Stimulated activated CD8-positive, alpha-beta memory T cell treated with anti-CD3 and anti-CD28 coated beads, Interleukin-12 subunit alpha, Interleukin-12 subunit beta, amount 100 ng/mL, for 24 hours (primary cell): ENCODE measurements around the gene KCNN3.

Experiments used
- DNase-seq: peaks from one replicate; pipeline ENCODE4 v3.0.0-alpha.2; 2020; ENCODE audit errors: extremely low read depth

KCNN3 gene

DNA sequence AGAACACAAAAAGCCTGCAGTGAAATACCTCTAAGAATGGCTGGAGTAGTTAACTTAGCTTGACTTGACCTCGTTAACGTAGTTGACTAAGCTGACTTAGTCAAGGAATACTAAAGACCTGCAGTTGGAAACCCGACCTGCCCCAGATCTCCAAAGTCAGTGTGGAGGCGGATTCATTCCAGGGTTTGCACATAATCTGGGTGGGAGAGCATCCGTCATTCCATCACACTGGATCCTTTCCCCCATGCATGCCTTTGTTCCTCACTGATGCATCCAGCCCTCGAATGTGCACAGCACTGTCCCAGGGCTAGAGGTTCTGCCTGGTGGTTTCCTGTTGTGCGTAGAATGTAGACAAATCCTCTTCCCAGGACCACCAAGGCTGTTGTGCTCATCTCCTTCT, 76.4 kb downstream of the KCNN3 start:
- DNase-seq: no peak

DNA sequence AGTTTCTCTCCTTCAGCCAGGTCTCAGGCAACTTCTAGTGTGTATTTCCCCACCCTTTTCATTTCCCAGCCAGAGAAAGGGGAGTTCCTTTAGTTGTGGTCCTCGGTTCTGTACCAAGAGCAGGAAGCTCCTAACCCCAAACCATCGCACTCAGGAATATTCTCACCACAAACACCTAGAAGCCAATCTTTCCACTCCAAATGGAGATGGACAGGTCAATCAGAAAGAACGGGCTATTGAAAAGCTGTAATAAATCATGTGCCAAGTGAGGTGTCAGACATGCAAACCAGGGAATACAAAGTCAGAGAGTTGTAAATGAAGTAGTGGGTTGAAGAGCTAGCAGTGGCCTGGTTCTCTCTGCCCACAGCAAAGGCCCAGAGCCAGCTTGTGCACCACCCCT, 77.2 kb downstream of the KCNN3 start:
- DNase-seq: no peak

DNA sequence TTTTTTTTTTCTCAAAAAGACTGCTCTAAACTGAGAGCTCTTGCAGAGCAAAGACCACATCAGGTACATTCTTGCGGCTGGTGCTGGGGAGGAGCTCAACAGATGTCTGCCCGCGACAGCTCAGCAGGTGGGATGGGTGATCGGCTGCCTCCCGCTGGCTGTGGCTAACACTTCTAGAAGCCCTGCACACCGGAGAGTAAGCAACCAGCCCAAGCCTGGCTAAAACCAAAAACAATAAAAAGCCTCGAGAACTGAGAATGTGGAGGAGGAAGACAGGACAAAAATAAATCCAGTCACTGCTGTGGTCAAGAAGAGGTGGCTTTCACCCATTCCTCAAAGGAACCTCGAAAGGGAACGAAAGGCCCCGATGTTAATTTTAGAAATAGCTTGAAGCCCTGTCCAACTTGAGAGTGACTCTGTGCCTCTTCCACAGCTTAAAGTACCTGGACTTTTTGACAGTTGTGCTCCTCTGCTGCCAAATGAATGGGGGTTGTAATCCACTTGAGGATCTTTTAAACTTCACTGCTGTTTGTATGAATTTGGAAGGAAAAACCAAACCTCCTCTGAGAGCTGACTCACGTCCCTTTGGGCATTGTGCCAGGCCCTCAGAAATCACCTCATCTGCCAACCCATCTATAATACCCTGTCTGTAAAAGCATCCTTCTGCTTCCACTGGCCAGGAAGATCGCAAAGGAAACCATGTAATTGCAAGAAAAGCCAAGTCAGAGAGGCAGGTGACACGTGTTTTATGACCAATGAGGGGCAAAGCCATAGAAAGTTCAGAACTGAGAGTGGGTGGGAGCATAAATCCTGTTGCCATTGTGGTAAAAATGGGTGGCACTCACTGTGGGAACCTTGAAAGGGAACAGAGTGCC, 78.6 kb downstream of the KCNN3 start:
- DNase-seq: no peak

DNA sequence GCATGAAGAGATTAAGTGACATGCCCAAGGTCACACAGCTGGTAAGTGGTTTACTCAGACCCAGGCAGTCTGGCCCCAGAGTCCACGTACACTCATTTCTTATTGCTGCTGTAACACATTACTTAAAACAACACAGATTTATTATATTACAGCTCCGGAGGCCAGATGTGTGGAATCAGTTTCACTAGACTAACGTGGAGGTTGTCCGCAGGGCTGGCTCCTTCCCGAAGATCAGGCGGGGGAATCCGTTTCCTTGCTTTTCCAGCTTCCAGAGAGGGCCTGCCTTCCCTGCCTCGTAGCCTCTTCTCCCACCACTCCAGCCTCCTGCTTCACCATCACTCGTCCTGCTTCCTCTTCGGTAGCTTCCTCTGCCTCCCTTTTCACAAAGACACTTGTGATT, 81.2 kb downstream of the KCNN3 start:
- no peak for DNase-seq

DNA sequence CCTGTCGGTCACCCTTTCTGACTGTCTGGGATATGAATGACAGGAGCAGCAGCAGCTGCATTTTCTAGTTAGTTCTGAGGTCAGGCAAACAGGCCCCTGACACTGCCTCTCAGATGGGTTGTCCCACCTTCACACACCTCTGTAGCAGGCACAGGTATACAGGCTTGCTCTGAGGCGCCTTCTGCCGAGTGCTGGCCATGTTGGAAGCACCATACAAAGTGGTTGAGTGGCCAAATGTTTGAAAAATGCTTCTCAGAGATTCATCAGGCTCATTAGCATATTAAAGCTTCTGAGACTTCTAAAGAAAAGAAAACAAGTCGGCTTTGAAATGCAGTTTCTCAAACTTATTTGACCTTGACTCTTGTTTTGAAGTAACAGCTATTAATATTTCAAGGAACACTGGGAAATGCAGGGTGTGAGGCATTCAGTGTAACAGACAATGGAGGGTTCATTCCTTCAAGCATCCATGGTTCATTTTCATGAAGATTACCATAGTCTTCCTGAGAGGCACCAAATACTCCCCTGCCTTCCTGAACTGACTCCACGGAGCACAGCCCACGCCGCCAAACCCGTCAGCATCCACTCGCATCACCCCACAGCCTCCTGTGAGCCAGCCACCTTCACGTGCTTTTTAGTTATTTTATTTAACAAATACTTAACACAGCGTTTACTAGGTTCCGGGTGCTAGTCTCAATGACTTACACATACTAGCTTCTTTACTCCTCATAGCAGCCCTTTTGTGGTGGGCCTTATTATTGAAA, 81.8 kb downstream of the KCNN3 start:
- no peak for DNase-seq

DNA sequence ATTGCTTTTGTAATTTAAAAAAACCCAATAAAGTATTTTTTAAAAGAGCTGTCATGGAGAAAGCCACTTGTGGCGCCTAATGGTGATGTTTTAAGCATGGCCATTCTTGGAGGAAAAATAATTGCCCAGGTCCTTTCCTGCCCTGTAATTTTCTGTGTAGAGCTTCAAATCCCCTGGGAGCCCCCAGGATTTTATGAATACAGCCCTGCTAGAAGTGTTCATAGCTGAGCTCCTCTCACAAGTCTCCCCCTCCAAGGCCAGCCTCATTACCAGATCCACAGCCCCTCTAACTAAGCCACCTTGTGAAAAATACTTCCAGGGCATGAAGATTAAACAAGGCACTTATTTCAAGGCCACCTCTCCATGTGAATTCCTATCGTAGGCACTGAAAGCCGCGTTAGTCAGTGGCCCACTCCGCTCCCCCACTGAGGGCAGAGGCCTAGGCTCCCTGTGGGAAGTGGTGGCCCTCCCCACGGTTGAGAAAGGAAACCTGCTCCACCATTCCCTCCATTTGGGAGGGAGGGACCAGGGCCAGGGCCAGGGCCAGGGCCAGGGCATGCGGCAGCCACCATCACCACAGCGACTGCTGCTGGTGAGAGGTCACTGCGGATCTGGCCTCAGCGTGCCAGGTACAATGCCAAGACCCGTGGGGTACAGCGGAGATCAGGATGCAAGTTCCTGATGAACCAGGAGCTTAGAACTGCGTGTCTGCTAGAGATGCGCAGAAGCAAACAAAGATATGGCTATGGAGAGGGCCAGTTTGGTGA, 83.1 kb downstream of the KCNN3 start:
- DNase-seq: no peak

DNA sequence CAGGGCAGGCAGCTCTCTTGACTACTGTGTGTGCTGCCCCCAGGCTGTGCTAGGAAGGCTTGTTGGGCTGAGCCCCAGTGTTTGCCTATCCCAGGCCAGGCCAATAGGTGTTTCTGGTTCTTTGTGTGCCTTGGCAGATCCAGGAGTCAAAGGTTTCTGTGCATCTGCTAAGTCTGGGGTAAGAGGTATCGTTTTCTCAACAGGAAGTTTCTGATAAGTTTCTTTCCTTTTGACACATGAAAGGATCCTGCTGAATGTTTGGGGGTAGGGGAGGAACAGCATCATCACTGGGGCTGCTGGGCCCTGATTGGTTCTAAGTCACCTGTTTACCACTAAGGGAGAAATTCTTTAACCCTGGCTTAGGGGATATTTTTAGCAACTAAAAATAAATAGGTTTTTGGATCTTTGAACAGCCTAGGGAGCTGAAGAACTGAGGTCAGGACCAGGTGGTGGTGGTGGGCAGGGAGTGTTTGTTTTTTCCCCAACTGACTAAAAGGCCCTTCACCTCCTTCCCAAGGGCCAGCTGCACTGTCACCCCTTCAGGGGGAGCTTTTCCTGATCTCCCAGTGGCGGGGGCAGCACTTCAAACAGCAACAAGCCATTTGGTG, 85.1 kb downstream of the KCNN3 start:
- DNase-seq: no peak

DNA sequence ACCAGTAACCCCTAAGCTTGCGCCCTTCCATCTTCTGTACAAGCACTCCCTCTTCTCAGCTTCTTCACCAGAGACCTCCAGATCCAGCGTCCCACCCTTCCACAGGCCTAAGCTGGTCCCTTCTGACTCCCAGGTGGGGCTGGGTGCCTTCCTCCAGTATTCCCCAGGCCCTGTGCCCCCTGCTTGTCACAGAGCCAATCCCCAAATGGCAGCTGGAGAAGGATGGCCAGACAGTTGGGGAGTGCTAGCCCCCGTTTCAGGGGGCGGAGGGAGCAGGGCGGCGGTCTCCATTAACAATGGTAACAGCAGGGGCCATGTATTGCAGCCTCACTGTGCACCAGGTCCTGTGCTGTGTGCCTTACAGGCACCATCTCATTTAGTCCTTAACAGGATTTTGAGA, 85.7 kb downstream of the KCNN3 start:
- no peak for DNase-seq

DNA sequence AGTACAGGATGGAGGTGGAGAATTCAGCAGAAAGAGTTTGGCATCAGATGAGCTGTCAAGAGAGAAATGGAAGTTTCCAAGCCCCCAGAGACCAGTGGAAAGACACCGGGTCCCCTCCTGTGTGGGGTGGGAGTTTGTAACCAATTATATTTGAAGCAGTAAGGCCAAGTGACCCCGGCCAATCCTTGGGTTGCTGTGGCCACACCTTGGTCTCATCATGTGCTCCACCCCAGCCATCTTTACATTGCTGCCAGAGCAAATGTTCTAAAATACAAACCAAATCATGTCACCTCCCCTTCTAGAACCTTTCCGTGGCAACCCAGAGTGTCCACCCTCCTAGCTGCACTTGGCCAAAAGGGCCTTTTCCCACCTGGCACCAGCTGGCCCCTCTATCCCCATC, 86.1 kb downstream of the KCNN3 start:
- no peak for DNase-seq

DNA sequence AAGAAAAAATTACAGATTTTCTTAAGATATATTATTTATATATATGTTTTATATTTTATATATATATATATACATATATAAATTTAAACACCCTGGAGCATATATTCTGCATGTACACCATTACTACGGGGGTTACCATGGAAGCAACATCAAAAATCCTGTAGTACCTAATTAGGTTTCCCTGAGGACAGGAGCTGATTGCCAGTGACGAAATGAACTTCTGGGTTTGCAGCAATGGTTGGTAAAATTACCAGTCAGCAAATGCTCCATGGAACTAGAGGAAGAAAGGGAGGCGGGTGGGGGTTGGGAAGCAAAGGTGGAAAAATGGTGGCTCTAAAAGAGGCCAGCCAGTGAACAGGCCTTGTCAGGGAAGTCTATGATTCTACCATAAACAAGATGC, 89.5 kb downstream of the KCNN3 start:
- DNase-seq: no peak

DNA sequence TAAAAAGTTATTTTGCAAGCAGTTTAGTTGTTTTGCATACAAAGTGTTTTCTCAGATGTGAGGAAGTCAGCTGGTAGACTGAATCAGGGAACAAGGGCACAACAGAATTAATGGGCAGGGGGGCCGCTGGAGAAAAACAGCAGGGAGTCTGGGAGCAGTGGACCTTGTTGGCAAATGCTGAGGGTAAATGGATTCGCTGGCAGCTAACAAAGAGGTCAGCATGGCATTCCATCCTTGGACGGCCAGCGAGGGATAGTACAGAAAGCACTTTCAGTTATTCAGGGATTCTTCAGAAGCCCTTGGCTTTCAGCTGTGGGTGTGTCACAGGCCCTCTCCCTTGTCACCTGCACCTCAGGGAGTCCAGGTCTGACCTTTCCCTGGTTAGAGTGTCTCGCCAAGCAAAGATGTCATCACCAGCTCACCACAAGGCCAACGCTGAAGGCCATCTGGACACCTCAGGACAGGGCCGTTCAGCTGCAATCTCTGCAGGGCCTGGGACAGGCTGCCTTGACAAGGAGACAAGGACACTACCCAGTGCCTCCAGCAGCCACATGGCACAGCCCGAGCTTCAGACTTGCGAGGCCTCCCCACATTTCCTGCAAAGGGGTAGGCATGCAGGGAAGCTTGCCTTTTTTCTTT, 90.4 kb downstream of the KCNN3 start:
- DNase-seq: no peak

DNA sequence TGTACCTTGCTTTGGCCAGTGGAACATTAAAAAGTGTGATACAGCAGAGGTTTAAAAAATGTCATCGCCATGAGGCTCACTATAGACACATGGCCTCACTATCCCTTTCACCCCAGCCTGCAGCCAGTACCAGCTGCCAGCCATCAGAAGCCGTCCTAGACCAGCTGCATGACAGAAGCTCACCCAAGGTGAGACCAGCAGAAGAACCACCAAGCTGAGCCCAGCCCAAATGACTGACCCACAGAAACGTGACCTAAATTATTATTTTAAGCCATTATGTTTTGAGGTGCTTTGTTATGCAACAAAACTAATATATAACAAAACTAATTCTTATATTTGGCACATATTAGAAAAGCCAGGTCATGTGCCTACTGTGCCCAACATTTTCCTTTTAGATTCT, 91.1 kb downstream of the KCNN3 start:
- no peak for DNase-seq

DNA sequence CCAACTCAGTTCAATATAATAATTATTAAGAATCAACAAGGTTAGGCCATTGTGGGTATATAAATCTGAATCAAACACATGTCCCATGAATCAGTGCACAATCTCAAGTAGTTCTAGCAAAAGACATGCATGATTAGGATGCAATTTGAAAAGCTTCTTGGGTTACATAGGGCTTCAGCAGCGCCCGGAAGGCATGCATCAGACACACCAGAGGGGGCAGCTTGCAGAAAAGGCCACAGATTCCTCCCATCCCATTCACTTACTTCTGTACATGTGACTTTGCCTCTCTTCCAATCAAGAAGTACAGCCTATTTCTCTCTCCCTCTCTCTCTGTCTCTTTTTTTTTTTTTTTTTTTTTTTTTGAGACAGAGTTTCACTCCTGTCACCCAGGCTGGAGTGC, 91.8 kb downstream of the KCNN3 start:
- DNase-seq: no peak

DNA sequence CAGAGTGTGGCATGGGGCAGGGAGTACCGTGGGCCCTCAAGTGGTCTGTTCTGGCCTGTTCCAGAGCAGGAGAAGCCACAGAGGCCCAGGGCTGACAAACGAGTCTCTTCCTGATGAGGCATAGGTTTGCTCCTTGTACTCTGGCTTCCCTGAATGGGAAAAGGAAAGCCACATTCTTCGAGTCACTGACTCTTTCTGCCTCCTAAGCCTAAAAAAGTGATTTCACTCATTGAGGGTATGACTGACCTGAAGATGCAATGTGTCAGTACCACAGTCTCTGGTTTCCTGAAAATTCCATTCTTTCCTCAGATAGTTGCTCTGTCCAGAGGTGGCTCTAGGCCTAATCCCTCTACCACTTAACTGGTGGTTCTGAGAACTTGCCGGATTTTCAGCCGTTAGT, 92.3 kb downstream of the KCNN3 start:
- DNase-seq: no peak

DNA sequence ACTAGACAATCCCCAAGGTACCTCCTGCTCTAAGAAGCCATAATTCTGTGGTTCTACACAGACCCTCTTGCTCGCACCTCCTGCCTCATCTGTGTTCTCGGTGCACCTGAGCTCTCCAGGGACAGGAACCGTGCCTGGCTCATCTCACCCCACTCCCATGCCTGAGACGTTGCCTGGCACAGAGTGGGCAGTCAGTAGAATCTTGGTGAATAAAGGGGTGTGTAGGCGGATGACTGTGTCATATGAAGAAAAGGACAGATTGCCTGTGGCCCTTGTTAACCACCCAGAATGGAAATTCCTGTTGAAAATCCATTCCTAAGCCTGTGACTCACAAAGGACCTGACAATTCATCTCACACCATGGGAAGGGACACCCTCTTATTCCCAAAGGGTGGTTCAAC, 92.9 kb downstream of the KCNN3 start:
- DNase-seq: no peak

DNA sequence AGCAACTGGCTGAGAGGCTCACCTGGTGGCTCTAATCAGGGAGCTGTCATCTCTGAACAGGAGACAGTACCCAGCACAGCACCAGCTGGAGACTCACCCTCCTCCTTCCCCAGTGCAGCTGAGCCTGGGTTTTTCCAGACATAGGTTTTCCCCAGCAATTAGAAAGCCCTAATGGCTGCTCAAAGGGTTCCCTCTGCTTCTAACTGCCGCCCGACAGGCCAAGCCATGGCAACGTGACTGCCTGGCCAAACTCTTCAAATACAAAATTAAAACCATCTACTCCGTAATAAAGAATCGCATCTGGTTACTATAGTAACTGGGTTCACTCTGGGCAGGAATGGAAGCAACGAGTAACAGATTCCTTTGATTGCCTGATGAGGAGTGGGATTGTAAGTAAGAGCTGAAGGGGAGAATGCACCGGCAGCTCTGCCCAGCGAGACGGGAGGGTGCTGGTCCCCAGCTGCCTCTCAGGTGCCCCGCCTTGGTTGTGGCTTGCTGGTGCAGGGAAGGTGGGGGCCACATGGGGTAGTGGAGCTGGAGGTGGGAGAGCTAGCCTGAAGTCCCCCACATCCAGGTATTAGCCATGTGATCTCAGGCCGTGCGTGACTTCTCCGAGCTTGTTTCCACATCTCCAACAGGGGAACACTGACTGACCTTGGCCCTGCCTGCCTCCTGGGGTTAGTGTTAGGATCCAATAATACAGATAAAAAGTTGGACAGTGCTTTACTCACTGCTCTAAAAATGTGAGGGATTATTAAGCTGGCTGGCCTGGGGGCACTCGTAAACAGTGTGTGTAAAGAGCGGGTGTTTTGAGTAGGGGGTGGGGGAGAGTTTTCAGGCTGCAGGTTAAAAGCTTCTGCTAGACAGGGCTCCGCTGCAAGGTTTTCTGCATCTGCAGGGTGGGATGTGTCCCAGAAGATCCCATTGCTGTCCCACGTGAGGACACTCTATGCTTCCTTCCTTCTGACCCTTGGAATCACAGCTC, 94.2 kb downstream of the KCNN3 start:
- DNase-seq: no peak

DNA sequence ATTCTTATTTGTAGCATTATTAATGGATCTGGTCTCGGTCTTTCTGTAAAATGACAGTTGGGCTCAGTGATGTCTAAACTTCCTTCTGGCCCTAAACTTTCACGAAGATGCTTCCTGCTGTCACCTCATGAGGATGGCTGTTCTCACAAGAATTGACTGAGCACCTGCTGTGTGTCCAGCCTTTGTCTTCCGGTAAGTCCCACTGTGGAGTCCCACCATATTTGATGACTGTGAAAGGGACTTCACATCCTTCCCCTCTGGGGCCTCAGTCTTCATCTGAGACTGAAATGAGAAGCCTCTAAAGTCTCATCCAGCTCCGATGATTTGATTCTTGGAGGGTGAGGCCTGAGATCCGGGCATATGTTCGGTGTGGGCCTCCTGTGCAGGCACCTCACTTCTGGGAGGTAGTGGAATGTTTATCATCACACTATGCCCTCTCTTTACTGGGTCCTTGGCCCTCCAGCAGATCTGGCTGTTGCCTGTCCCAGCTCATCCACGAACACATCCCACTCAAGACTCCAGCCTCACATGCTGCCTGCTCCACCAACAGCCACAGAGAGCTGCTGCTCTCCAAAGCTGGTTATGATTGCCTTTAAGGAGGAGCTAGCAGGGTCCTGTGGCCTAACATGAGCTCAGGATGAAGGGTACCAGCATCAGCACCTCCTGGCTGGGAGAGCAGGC, 95.8 kb downstream of the KCNN3 start:
- no peak for DNase-seq

DNA sequence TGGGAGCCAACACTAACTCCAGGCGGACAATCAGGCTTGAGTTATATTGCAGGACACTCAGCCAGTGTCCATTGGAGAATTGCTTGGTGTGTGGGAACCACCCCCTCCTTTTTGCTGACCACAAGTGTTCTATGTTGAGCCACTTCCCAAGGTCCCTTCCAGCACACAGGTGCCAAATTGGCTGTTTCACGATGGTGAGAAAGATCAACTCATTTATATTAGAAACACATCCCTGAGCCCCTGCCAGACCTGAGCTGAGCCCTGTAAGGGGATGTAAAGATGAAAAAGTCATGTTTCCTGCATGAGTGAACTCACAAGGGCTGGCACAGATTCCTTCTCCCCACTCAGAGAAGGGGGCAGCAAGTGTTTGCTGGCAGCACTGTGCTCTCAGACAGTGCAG, 96.5 kb downstream of the KCNN3 start:
- DNase-seq: no peak

DNA sequence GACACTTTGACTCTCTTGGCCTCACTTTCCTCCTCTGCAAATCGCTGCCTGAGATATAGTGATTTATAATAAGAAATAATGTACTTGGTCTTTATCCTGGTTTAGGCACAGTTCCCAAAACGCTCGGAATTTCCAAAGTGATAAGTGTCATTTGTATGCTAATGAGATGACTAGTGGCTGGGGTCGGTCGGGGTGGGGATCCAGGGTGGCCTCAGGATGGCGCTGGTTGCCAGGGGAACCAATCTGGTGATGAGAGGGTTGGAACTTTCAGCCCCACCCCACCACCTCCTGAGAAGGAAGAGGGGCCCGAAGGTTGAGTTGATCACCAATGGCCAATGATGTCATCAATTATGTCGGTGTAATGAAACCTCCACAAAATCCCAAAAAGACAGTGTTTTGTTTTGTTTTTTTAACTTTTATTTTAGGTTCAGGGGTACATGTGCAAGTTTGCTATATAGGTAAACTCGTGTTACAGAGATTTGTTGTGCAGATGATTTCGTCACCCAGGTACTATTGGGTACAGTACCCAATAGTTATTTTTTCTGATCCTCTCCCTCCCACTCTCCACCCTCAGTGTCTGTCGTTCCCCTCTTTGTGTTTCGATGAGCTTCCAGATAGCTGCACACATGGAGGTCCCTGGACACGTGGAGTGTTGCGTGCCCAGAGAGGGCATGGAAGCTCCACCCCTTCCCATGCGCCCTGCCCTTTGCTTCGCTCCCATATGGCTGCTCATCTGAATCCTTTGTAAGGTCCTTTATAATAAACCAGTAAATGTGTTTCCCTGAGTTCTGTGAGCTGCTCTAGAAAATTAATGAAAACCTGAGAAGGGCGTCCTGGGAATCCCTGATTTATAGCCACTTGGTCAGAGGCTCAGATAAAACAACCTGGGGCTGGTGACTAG, 97.2 kb downstream of the KCNN3 start:
- DNase-seq: no peak
